Cardiac ventricle fibroblast (primary cell): Measurements from ENCODE around the gene MESP2. TPM values are rescaled to one million over a fixed set of nuclear protein-coding genes. Genes with fewer than 3 reads are reported as not detected.

Experiments used
- total RNA-seq: library from RNA; depleted of rRNA; stranded (reverse); fragments of >200 nt; gene quantifications from 2 replicates; pipeline ENCODE4 v1.2.3, GENCODE V29; 2015

MESP2 gene
- 0.98 and 1.3 TPM in 2 replicates for total RNA-seq

DNA sequence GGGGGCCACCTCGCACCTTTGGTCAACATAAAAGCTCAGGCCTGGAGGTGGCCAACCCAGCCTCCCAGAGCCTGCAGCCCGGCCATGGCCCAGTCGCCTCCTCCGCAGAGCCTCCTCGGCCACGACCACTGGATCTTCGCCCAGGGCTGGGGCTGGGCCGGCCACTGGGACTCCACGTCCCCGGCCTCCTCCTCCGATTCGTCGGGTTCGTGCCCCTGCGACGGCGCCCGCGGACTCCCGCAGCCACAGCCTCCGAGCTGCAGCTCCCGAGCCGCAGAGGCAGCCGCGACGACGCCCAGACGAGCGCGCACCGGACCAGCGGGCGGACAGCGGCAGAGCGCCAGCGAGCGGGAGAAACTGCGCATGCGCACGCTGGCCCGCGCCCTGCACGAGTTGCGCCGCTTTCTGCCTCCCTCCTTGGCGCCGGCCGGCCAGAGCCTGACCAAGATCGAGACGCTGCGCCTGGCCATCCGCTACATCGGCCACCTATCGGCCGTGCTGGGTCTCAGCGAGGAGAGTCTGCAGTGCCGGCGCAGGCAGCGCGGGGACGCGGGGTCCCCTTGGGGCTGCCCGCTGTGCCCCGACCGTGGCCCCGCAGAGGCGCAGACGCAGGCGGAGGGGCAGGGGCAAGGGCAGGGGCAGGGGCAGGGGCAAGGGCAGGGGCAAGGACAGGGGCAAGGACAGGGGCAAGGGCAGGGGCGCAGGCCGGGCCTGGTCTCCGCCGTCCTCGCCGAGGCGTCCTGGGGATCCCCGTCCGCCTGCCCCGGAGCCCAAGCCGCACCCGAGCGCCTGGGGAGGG, at the start of gene MESP2:
MESP2 (plus strand) TSS at position 59 of the 799 bp plus-strand sequence; CDS start at position 85, 26 bp downstream.

DNA sequence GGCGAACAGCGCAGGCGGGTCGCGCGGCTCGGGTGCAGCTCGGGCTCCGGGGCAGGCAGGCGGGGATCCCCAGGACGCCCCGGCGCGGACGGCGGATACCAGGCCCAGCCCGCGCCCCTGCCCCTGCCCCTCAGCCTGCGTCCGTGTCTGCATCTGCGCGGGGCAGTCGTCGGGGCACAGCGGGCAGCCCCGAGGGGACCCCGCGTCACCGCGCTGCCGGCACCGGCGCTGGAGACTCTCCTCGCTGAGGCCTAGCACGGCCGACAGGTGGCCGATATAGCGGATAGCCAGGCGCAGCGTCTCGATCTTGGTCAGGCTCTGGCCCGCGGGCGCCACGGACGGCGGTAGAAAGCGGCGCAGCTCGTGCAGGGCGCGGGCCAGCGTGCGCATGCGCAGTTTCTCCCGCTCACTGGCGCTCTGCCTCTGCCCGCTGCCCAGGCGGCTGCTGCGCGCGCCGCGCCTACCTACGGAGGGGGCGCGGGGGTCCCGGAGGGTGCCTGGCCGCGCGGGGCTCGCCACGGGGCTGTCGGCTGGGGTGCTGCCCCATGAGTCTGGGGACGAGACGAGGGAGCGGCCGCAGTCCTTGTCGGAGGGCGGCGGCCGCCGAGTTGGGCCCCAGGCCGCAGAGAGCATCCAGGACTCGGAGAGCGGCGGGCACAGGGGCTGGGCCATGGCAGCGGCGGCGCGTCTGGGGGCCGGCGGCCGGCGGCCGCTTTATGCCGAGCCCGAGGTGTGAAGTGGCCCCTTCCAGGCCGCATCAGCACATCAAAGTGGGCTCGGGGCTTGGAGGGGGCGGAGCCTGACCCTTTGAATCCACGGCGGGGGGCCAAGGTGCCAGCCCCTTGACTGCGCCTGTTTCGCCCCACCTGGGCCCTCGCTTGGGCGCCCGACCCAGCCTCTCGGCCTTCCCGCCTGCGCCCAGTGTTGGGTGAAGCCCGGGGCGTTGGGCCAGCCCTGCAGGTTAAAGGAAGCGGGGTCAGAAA, 25.3 kb upstream of the MESP2 start, which contains the start of gene MESP1:
MESP1 (minus strand) TSS at position 690 of the 983 bp plus-strand sequence; CDS start at position 672, 18 bp downstream.

Other genes starting within 250 kb of the MESP2 start
- gene TICRR, start 200.9 kb upstream of the MESP2 start, total RNA-seq = 0.69 and 0.88 TPM in 2 replicates
- 27.4 and 28.3 TPM in 2 replicates for gene KIF7, start 120.9 kb upstream of the MESP2 start, total RNA-seq
- 15.8 and 16.5 TPM in 2 replicates for gene PLIN1, start 97.0 kb upstream of the MESP2 start, total RNA-seq
- gene PEX11A, start 85.6 kb upstream of the MESP2 start, total RNA-seq = 6.4 and 7.4 TPM in 2 replicates
- 0.10 TPM in 1 of 2 replicates, not detected in the other for gene WDR93, start 85.5 kb upstream of the MESP2 start, total RNA-seq
- gene MESP1, start 25.1 kb upstream of the MESP2 start, total RNA-seq = 1.2 and 2.1 TPM in 2 replicates
- gene ANPEP, start 38.5 kb downstream of the MESP2 start, total RNA-seq = 103 and 119 TPM in 2 replicates
- 19.4 and 32.0 TPM in 2 replicates for gene AP3S2, start 117.7 kb downstream of the MESP2 start, total RNA-seq
- gene ARPIN, start 136.6 kb downstream of the MESP2 start, total RNA-seq = 7.1 and 7.2 TPM in 2 replicates
- 5.7 TPM in 2 replicates for gene ZNF710, start 225.0 kb downstream of the MESP2 start, total RNA-seq